Stimulated activated CD4-positive, alpha-beta T cell treated with anti-CD3 and anti-CD28 coated beads, Interleukin-12 subunit alpha, Interleukin-12 subunit beta, amount 100 ng/mL, for 24 hours (primary cell): ENCODE results near the gene GTPBP3.
"Not testable (repeated sequence)": the region's sequence is repeated elsewhere in the genome, so short reads cannot be mapped to it uniquely, and the experiment has no call there.

ENCODE experiments used
- DNase-seq, 2 experiments: peaks; one replicate each; pipeline ENCODE4 v3.0.0-alpha.2; 2020; ENCODE audit warnings: low read depth in 2 of 2

Gene GTPBP3

GRCh38 chr19:17336872-17337674 is at the start of gene GTPBP3:
GTPBP3 (plus strand) TSS chr19:17337553; CDS start chr19:17337612, 59 bp downstream.
- DNase-seq, result peak; percentile 90 to 96

GRCh38 chr19:17289489-17289888 is 47.9 kb upstream of the GTPBP3 start:
- DNase-seq, result peak in 1 of 2 experiments; percentile 61

GRCh38 chr19:17292301-17293074 is 44.9 kb upstream of the GTPBP3 start:
- DNase-seq, result peak; percentile 69 to 78

- DNase-seq, result no peak
These were observed 43.7 kb upstream of the GTPBP3 start for GRCh38 chr19:17293605-17294004.

- DNase-seq, result peak in 1 of 2 experiments; percentile 61
These were observed 43.1 kb upstream of the GTPBP3 start for GRCh38 chr19:17294051-17294891.

GRCh38 chr19:17295551-17295950 is 41.8 kb upstream of the GTPBP3 start:
- DNase-seq, result not testable (repeated sequence)

- no peak for DNase-seq
These were observed 41.1 kb upstream of the GTPBP3 start for GRCh38 chr19:17296273-17296672.

GRCh38 chr19:17296976-17297375 is 40.4 kb upstream of the GTPBP3 start:
- DNase-seq, result no peak

GRCh38 chr19:17300992-17301619 is 36.2 kb upstream of the GTPBP3 start:
- DNase-seq, result no peak

GRCh38 chr19:17302391-17303166 is 34.8 kb upstream of the GTPBP3 start:
- no peak for DNase-seq

GRCh38 chr19:17303167-17303939 is 34.0 kb upstream of the GTPBP3 start, which contains the start of gene ABHD8:
ABHD8 (minus strand) TSS chr19:17303425; CDS start chr19:17301616, 1,809 bp downstream.
- peak; percentile 82 to 90 for DNase-seq

- no peak for DNase-seq
These were observed 33.4 kb upstream of the GTPBP3 start for GRCh38 chr19:17303940-17304267.

GRCh38 chr19:17304386-17305215 is 32.8 kb upstream of the GTPBP3 start:
- no peak for DNase-seq

GRCh38 chr19:17305216-17305516 is 32.2 kb upstream of the GTPBP3 start:
- no peak for DNase-seq

- DNase-seq, result peak; percentile 89 to 92
These were observed 31.7 kb upstream of the GTPBP3 start, which contains the start of gene MRPL34 for GRCh38 chr19:17305517-17306284. MRPL34 (plus strand) TSS chr19:17305872; CDS start chr19:17305893, 21 bp downstream.

- no peak for DNase-seq
These were observed 31.1 kb upstream of the GTPBP3 start for GRCh38 chr19:17306285-17306714.

GRCh38 chr19:17307876-17308377 is 29.4 kb upstream of the GTPBP3 start:
- DNase-seq, result no peak
